ENCODE results near the gene FOXO6.

The FOXO6 gene

DNA sequence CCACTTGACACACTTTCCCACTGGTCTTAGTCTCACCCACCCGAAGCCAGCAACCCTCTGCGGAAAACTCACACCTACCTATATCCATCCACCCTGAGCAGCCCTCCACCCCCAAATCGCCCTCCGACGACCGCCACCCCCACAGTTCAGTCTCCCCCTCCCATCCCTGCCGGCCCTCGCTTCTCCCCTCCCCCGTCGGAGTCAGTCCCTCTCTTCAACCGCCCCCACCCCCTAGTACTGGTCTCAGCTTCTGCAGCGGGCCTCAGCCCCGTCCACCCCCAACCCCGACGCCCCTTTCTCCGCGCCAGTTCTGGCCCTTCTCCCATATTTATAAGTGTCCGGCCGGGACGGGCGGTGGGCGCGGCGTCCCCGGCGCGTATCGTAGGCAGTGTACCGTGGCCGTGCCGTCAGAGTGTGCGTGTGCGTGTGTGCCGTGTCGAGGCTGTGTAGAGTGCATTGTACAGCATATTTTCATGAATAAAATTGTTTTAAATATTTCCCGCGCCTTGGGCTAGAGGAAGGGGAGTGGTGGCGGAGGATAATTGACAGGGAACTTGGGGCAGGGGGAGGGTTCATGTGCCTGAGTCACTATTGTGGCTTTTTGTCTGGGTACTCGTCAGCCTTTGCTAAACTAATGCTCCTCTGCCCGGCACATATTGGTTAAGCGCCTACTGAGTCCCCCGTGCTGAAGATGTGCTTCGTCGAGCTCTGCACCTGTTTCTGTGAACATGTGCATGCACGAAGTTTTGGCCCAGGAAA is 22.0 kb downstream of the FOXO6 start:
- DNase-seq (ENCODE audit: low read depth) = no peak

DNA sequence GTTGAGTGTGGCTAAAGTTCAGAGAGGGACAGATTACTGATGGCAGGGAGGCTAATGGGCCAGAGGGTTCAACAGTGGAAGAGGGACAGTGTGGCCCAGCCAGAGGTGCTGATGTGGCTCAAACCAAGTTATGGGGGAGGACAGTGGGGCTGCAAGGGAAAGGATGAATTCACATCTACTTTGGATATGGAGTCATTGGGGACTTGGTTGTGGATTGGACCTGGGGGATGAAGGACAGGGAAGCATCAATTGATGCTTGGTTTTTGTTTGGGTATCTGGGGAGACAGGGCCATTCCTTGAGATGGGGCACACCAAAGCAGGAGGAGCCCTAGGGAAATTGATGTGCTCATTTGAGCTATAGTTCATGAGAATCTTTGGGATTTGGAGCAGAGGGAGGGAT is 23.3 kb downstream of the FOXO6 start:
- no peak for DNase-seq (ENCODE audit: low read depth)

- no peak for DNase-seq (ENCODE audit: low read depth)
Measured at GRCh38 chr1:41385398-41386195, 24.4 kb downstream of the FOXO6 start.

DNA sequence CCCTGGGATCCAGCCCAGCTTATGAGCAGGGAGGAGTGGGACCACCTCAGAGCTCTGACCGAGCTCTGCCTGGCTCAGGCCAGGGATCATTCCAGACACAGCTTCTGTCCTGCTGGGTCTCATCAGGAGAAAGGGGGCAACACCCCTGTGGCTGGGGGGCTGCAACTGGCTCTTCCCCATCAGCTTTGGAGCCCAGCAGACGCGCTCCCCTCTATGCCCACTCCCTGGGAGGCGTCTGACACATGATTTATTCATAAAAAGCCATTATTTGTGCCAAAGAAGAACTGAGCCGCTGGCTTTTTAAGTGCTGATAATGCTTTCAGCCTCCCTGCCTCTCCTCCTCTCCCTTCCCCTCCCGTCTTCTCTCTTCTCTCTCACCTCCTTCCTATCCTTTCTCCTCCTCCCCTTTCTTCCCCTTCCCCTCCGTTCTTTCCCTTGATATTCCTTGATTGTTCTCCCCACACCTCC is 25.0 kb downstream of the FOXO6 start:
- DNase-seq (ENCODE audit: low read depth) = no peak

DNA sequence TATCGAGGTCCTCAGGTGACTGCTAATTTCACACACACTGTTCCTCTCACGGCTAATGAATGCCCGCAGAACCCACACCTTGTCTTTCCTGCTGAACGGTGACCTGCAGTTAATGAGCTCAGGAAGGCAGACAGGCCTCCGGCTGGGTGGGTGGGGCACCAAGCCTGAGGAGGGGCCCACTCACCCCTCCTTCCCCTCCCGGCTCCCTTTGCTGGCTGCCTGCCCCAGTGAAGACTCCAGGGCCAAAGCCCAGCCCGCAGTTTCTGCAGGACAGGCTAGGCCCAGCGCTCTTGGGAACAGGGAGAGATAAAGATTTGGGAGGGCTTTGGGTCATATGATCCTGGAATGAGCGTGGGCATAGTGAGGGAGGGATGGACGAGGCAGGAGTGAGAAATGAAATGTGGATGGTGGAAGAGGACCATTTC is 26.4 kb downstream of the FOXO6 start:
- no peak for DNase-seq (ENCODE audit: low read depth)

- no peak for DNase-seq (ENCODE audit: low read depth)
Measured at GRCh38 chr1:41388510-41388909, 27.3 kb downstream of the FOXO6 start.

- DNase-seq (ENCODE audit: low read depth) = no peak
Measured at GRCh38 chr1:41389009-41389408, 27.8 kb downstream of the FOXO6 start.

DNA sequence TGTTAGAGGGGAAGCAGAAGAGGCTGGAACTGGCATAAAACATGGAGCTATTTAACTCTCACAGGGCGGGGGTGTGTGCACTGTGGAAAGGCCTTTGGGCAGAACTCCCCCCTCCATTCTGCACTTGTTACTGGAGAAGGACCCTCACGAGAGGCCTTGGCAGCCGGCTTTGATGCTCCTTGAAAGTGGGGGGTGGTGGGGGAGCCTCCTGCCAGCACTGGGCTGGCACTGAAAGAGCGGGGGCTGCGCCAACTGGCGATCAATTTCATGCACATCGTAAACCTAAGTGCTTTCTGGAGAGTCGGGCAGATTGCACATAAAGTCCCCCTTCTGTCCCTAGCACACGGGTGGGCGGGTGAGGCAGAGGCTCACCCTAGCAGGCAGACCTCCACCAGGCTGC is 28.9 kb downstream of the FOXO6 start:
- no peak for DNase-seq (ENCODE audit: low read depth)

- no peak for DNase-seq (ENCODE audit: low read depth)
Measured at GRCh38 chr1:41390573-41390972, 29.3 kb downstream of the FOXO6 start.

GRCh38 chr1:41391834-41392527 is 30.7 kb downstream of the FOXO6 start:
- no peak for DNase-seq (ENCODE audit: low read depth)

GRCh38 chr1:41392528-41392924 is 31.3 kb downstream of the FOXO6 start:
- DNase-seq (ENCODE audit: low read depth) = no peak

- DNase-seq (ENCODE audit: low read depth) = no peak
Measured at GRCh38 chr1:41393716-41394368, 32.6 kb downstream of the FOXO6 start.

DNA sequence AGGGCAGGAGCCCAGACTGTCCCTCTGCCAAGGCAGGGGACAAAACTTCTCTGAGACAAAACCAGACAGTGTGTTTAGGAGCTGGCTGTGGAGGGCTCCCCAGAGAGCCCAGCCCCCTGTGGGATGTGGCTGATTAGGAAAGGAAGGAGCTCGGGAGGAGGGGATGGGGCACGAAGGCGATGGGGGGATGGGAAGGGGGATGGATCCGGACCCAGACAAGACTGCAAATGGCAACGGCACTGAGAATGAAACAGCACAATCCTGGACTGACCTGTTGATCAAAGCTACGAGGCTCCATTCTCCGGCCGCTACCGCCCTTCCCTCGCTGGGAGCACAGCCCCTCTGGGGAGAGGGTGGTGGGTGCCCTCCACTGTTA is 33.1 kb downstream of the FOXO6 start:
- DNase-seq (ENCODE audit: low read depth) = no peak

DNA sequence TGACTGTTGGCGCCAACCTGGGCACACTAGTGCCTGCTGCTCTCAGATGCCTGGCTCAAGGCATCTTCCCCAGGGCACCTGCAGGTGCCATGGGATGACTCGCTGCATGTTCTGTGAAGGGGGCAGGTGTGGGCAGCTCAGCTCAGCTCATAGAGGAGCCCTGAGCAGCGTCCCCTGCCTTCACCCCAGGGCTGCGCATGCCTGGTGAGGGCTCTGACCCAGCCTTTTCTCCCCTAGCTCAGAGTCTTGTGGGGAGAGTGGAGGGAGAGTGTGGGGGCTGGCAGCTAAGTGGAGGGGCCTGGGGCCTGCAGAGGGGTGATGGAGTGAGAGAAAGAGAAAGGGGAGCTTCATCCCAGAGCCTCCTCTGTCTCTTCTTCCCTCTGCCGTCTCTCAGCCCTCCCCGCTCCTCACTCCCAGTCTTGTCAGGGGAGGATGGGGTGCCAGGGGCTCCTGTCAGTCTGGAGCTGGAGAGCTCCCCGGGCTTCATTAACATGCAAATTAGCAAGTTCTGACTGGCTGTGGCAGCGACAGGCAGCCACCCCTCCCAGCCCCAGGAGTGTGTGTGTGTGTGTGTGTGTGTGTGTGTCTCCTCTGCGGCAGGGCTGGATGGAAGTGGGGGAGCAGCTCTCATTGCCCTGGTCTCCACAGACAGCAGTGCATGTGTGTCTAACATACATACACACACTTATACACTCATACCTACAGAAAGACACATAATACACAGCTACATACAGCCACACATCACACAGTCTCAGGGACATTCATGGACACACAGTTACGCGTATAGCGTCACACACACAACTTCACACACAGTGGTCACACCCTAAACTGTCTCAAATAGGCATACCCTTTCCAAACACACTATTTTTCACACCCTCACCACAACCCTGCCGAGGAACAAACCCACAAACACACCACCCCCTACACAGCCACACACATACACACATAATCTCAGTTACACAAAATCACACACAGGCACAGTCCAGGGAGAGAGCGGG is 34.0 kb downstream of the FOXO6 start:
- DNase-seq (ENCODE audit: low read depth) = no peak

DNA sequence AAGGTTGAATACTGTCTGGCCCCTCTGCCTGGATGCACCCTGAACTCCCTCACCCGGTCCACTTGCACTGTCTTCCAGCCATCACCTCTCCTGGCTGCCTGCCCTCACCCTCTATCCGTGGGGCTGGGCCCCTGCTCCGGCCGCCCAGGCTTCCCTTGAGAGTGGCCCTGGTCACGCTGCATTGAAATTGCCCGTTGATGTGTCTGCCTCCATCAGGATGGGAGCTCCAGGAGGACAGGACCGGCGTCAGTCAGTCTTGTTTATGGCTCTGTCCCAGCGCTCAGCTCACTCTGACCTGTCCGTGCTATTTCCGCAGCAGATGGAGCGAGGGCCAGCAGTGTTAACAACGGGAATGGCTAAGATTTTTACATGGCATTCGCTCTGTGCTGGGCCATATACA is 34.9 kb downstream of the FOXO6 start:
- DNase-seq (ENCODE audit: low read depth) = no peak

DNA sequence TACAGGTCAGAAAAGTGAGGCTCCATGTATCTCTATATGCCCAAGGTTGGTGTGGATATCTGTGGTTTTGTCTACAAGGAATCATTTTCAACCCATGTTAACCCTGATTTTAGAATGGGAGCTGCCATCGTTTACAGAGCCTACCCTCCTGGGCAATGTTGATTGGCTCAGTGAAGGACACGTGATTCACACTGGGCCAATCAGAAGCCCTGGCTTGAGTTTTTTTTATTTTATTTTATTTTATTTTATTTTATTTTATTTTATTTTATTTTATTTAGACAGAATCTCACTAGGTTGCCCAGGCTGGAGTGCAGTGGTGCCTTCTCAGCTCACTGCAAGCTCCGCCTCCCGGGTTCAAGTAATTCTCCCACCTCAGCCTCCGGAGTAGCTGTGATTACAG is 35.8 kb downstream of the FOXO6 start:
- no peak for DNase-seq (ENCODE audit: low read depth)

- no peak for DNase-seq (ENCODE audit: low read depth)
Measured at GRCh38 chr1:41397753-41398330, 36.6 kb downstream of the FOXO6 start.

DNA sequence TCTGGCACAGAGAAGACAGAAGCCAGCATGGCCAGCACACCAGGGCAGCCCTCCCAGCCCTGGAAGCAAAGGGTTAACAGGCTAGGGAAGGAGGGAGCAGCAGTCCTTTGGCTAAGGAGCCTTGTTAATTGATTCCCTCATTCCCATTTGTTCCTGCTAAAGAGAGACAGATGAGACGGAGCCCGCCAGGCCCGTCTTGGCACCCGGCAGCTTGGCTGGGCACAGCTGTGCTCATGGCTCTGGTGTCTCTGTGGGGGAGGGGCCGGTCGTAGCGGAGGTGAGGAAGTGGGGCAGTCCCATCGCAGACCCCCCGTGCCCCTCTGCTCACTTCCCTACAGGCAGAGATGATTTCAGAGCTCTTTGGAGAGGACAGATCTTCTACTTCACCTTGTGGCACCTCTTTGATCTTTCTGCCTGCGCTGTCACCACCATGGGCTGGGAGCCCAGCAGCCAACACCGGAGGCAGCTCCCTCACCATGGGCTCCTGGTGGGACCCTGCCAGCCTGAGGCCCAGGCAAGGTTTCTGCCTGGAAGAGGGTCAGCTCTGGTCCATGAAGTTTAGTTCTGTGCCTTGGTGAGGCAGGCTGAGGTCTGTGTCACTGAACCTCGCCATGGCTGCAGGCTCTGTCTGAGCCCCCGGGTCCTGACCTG is 38.0 kb downstream of the FOXO6 start:
- no peak for DNase-seq (ENCODE audit: low read depth)

DNA sequence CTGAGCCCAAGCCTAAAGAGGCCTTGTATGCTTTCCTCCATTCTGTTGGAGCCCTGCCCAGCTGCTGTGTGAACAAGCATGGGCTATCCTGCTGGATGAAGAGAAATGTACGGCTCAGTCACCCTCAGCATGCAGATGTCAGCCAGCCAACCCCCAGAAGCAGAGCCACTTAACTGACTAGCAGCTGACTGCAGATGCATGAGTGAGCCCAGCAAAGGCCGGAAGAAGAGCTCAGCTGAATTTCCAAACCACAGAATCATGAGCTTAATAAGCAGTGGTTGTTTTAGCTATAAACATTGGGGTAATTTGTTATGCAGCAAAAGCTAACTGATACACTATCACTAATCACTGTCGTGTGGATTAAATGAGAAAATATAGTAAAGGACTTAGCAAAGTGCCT is 39.0 kb downstream of the FOXO6 start:
- no peak for DNase-seq (ENCODE audit: low read depth)

- DNase-seq (ENCODE audit: low read depth) = no peak
Measured at GRCh38 chr1:41401899-41402298, 40.7 kb downstream of the FOXO6 start.

Measured in activated T-helper 1 cell treated with Interleukin-2 at 50 U/mL for 16 hours (primary cell).